ENCODE results near the gene LRRC28. TPM values are rescaled to one million over a fixed set of nuclear protein-coding genes. Genes with fewer than 3 reads are reported as not detected.

LRRC28 gene
- total RNA-seq, 1 donor: 27.6 TPM

DNA sequence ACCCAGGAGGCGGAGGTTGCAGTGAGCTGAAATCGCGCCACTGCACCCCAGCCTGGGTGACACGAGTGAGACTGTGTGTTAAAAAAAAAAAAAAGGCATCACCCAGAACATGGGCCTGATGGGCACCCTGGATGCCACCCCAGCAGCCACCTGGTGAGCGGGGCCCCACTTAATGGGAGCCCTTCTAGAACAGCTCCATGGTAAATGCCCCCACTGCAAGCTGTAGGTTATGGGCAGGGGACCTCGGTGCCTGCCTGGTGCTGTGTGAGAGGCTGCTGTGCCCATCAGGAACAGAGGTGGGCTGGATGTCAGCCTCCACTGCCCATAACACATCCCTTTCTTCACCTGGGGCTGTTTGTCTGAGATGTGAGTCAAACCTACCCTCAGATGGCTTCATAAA lies 158.3 kb downstream of the LRRC28 start:
- TF ChIP-seq, protein P1, sequence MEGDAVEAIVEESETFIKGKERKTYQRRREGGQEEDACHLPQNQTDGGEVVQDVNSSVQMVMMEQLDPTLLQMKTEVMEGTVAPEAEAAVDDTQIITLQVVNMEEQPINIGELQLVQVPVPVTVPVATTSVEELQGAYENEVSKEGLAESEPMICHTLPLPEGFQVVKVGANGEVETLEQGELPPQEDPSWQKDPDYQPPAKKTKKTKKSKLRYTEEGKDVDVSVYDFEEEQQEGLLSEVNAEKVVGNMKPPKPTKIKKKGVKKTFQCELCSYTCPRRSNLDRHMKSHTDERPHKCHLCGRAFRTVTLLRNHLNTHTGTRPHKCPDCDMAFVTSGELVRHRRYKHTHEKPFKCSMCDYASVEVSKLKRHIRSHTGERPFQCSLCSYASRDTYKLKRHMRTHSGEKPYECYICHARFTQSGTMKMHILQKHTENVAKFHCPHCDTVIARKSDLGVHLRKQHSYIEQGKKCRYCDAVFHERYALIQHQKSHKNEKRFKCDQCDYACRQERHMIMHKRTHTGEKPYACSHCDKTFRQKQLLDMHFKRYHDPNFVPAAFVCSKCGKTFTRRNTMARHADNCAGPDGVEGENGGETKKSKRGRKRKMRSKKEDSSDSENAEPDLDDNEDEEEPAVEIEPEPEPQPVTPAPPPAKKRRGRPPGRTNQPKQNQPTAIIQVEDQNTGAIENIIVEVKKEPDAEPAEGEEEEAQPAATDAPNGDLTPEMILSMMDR (IDR thresholded peaks at IDR 0.05; ENCODE audit: insufficient read depth, low read depth, low read length): no peak
- H3K4me3 ChIP-seq (ENCODE audit: low read depth, low read length): no peak overlapping the region
- no peak for DNase-seq (ENCODE audit: low read depth)

DNA sequence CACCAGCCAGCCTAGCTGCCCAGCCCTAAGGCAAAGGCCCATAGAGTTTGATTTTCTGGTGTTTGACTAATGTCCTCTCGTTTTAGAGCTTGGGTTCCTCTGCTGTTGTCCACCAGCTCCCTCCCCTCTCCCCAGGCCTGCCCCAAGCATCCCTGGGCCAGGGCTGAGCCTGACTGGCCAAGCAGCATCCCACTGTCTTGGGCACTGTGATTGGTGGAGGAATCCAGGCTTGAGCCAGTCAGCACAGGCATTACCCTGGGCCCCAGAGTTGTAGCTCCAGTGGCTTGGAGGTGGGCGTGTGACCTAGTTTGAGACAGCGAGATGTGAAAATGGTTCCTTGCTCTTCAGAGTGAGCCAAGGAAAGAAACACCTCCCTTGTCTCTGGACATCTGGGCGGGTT lies 159.2 kb downstream of the LRRC28 start:
- H3K4me3 ChIP-seq (ENCODE audit: low read depth, low read length): no peak overlapping the region
- TF ChIP-seq, protein P1 (IDR thresholded peaks at IDR 0.05; ENCODE audit: insufficient read depth, low read depth, low read length): no peak
- no peak for DNase-seq (ENCODE audit: low read depth)

GRCh38 chr15:99411234-99411633 lies 160.0 kb downstream of the LRRC28 start:
- H3K4me3 ChIP-seq (ENCODE audit: low read depth, low read length): no peak overlapping the region
- no peak for DNase-seq (ENCODE audit: low read depth)
- TF ChIP-seq, protein P1 (IDR thresholded peaks at IDR 0.05; ENCODE audit: insufficient read depth, low read depth, low read length): no peak

- DNase-seq (ENCODE audit: low read depth): no peak
- TF ChIP-seq, protein P1 (IDR thresholded peaks at IDR 0.05; ENCODE audit: insufficient read depth, low read depth, low read length): no peak
- no peak overlapping the region for H3K4me3 ChIP-seq (ENCODE audit: low read depth, low read length)
These were observed 160.8 kb downstream of the LRRC28 start for GRCh38 chr15:99412082-99412481.

DNA sequence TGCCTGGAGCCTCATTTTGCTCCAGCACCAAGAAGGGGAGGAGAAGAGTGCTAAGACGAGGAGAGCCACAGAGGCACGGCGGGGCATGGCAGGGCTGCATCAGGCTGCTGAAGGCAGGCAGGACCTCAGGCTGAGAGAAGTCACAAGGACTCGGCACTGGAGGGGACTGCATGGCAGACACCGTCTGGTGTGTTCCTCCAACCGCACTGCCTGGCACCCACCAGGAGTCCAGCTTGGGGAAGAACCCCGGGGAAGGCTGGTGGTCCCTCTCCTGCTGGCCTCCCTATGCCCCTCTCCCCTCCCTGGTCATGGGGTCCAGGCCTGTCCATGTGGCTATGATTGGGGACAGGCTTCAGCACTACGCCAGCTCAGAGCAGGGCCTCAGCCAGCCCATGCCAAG lies 161.3 kb downstream of the LRRC28 start:
- H3K4me3 ChIP-seq (ENCODE audit: low read depth, low read length): no peak overlapping the region
- DNase-seq (ENCODE audit: low read depth): no peak
- TF ChIP-seq, protein P1 (IDR thresholded peaks at IDR 0.05; ENCODE audit: insufficient read depth, low read depth, low read length): no peak

DNA sequence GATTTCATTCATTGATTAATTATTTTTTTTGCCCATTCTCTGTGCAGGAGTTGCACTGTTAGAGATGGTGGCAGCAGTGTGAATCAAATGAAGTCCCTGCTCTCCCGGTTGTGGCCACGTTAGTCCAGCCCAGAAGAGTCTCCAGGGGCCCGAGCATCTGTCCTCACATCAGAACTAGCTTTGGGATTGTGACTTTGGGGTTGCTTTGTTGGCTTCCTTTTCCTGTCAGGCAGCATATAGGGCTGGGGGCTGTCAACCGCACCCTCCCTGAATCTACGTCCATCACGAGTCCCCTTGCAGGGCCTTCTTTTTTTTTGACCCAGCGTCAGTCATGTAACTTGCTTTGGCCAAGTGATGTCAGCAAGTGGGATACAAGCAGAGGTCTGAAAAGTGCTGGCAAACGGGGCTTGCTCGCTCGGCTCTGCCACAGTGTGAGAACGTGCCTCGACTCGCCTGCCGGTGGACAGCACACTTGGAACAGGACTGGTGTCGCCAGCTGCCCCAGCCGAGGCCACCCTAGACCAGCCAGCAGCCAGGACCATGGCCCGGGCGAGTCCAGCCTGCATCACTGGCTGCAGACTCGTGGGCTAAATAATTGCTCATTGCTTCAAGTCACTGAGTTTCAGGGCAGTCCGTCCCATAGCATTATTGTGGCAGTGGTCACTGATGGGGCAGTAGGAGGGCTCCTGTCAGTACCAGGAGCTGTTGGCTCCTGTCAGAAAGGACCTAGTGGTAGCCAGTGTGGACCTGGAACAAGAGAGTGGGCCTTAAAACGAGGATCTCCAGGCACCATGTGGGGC lies 162.9 kb downstream of the LRRC28 start:
- TF ChIP-seq, protein P1 (IDR thresholded peaks at IDR 0.05; ENCODE audit: insufficient read depth, low read depth, low read length): no peak
- no peak overlapping the region for H3K4me3 ChIP-seq (ENCODE audit: low read depth, low read length)
- no peak for DNase-seq (ENCODE audit: low read depth)
